GM12878 (cell line): ENCODE measurements around the gene ZFP3. TPM values are rescaled to one million over a fixed set of nuclear protein-coding genes. Genes with fewer than 3 reads are reported as not detected.

Source experiments
- ASH2L ChIP-seq: fragments of 300-600, 200-600 bp; sonication (generic); IDR thresholded peaks from 2 replicates; pipeline ENCODE4 v1.6.1; 2017; ENCODE audit warnings: low read depth, mild to moderate bottlenecking, borderline replicate concordance
- ATF7 ChIP-seq: fragments of 450-650 bp; IDR thresholded peaks from 2 replicates; pipeline ENCODE4 v1.6.1; 2016; ENCODE audit warnings: low read depth, mild to moderate bottlenecking
- BHLHE40 ChIP-seq, 2 experiments: fragments of 450-650 bp in 1 of 2; IDR thresholded peaks; 2 replicates each; pipeline ENCODE4 v1.6.1; 2011 to 2017; ENCODE audit warnings: low read depth in 2 of 2, borderline replicate concordance in 1 of 2, improper control_type of control experiment in 1 of 2, low read length in 1 of 2, mild to moderate bottlenecking in 1 of 2
- CBFB ChIP-seq: IDR thresholded peaks from 2 replicates; pipeline ENCODE4 v1.6.1; 2016; ENCODE audit warnings: antibody characterized with exemption, low read depth
- GABPA ChIP-seq: IDR thresholded peaks from 2 replicates; pipeline ENCODE4 v1.6.1; 2014; ENCODE audit warnings: antibody characterized with exemption, low read depth, mild to moderate bottlenecking, inconsistent platforms
- HCFC1 ChIP-seq: fragments of 150-350 bp; IDR thresholded peaks from 2 replicates; pipeline ENCODE4 v1.6.1; 2014; ENCODE audit warnings: low read length
- KDM1A ChIP-seq: fragments of 200-600 bp; sonication (generic); IDR thresholded peaks from 2 replicates; pipeline ENCODE4 v1.6.1; 2016; ENCODE audit warnings: borderline replicate concordance
- MEF2A ChIP-seq: IDR thresholded peaks from 2 replicates; pipeline ENCODE4 v1.6.1; 2011; ENCODE audit warnings: low read depth, mild to moderate bottlenecking, low read length, moderate library complexity; ENCODE audit not compliant: insufficient read depth
- TAF1 ChIP-seq: IDR thresholded peaks from 2 replicates; pipeline ENCODE4 v1.6.1; 2011; ENCODE audit warnings: mild to moderate bottlenecking, low read depth, low read length, borderline replicate concordance
- polyA plus RNA-seq, 11 experiments: library from polyadenylated mRNA; depleted of rRNA in 4 of 11; unstranded in 6 of 11; stranded (reverse) in 5 of 11; fragments of >200 nt; fragmentation: Nextera tagmentation in 4 of 11; fragmentation: Illumina TruSeq in 1 of 11; extraction: Ambion mirVana in 4 of 11; extraction: Trizol in 1 of 11; gene quantifications; 1 replicate in 1 of 11; 2 replicates in 10 of 11; pipeline versions ENCODE4 v1.2.1 to v1.2.3, GENCODE V29; 2011 to 2016; ENCODE audit warnings: inconsistent platforms in 2 of 11, missing spikeins in 2 of 11, low read depth in 1 of 11
- total RNA-seq, 4 experiments: library from RNA; depleted of rRNA in 3 of 4; stranded (reverse); fragments of >200 nt in 3 of 4; fragmentation: Illumina TruSeq in 1 of 4; extraction: Trizol in 1 of 4; gene quantifications; 2 replicates each; pipeline versions ENCODE4 v1.2.1 to v1.2.3, GENCODE V29; 2013 to 2021
- TF ChIP-seq, protein P1 (sequence below): fragments of 450-650 bp; formaldehyde crosslinking; IDR thresholded peaks from 2 replicates; pipeline ENCODE4 v1.5.0; 2022; ENCODE audit warnings: mild to moderate bottlenecking, missing genetic modification characterization
- TF ChIP-seq, protein P2 (sequence below): IDR thresholded peaks from 2 replicates; pipeline ENCODE4 v1.6.1; 2012; ENCODE audit warnings: low read length, inconsistent platforms
- TF ChIP-seq, protein P3 (sequence below): IDR thresholded peaks from 2 replicates; pipeline ENCODE4 v1.6.1; 2012; ENCODE audit warnings: improper control_type of control experiment, low read depth, low read length; ENCODE audit not compliant: insufficient replicate concordance
- TF ChIP-seq, protein P4 (sequence below): fragments of 450-650 bp; IDR thresholded peaks from 2 replicates; pipeline ENCODE4 v1.6.1; 2016; ENCODE audit warnings: mild to moderate bottlenecking
- TF ChIP-seq, protein P5 (sequence below): fragments of 450-650 bp; conservative IDR thresholded peaks from 2 replicates; pipeline ENCODE4 v1.6.1; 2017; ENCODE audit warnings: mild to moderate bottlenecking, moderate library complexity

The ZFP3 gene
- total and polyA plus RNA-seq, 10 of the 15 experiments (the other 5 are each of a cell fraction or from before 2014, with no cell fraction given), result 0.37 to 4.1 (median 1.6) TPM

DNA sequence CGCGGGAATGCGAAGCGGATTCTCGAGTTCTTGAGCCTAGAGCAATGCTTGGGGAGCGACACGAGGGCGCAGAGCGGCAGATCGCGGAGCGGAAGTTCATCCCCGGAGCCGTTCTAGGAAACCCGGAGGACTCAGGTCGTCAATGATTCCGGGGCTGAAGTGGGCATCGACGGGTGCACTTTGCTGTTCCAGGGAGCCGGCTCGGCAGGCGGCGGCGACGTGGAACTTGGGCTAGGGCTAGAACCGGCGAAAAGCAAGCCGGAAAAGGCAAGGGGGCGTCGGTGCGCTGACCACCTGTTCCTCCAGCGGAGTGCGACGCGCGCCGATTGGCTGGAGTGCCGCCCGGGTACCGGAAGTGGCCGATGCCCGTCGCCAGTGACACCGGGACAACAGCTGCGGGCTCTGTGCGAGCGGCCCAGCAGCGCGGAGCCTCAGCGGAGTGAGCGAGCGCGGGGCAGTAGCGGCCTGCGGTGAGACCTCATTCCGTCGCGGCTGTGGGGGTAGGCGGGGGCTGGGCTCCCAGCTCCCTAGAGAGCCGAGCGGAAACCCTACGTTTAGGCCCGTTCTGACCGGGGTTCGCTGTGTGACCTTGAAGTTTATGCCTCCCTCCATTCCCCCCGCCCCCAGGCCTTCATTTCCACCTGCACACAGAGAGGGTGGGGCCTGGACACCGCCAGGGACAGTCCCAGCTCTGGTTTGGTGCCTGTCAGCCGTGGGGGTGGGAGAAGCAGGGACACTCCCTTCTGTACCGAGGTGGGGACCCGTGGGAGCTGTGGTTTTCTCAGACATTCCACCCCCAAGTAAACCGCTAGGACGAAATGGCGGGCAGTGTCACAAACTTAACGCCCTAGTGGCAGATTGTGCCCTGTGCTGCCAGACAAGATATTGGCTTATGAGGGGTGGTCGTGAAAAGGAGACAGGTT, at the start of gene ZFP3 (continued):
- TF ChIP-seq, protein P1, sequence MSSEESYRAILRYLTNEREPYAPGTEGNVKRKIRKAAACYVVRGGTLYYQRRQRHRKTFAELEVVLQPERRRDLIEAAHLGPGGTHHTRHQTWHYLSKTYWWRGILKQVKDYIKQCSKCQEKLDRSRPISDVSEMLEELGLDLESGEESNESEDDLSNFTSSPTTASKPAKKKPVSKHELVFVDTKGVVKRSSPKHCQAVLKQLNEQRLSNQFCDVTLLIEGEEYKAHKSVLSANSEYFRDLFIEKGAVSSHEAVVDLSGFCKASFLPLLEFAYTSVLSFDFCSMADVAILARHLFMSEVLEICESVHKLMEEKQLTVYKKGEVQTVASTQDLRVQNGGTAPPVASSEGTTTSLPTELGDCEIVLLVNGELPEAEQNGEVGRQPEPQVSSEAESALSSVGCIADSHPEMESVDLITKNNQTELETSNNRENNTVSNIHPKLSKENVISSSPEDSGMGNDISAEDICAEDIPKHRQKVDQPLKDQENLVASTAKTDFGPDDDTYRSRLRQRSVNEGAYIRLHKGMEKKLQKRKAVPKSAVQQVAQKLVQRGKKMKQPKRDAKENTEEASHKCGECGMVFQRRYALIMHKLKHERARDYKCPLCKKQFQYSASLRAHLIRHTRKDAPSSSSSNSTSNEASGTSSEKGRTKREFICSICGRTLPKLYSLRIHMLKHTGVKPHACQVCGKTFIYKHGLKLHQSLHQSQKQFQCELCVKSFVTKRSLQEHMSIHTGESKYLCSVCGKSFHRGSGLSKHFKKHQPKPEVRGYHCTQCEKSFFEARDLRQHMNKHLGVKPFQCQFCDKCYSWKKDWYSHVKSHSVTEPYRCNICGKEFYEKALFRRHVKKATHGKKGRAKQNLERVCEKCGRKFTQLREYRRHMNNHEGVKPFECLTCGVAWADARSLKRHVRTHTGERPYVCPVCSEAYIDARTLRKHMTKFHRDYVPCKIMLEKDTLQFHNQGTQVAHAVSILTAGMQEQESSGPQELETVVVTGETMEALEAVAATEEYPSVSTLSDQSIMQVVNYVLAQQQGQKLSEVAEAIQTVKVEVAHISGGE, result peak; percentile 57
- TF ChIP-seq CBFB, result peak; percentile 81
- peak; percentile 22; the same call in 1 of the 2 replicates for TF ChIP-seq ATF7
- no peak for TF ChIP-seq KDM1A
- peak; percentile 51; the same call in 1 of the 2 replicates for TF ChIP-seq TAF1
- TF ChIP-seq, protein P2, sequence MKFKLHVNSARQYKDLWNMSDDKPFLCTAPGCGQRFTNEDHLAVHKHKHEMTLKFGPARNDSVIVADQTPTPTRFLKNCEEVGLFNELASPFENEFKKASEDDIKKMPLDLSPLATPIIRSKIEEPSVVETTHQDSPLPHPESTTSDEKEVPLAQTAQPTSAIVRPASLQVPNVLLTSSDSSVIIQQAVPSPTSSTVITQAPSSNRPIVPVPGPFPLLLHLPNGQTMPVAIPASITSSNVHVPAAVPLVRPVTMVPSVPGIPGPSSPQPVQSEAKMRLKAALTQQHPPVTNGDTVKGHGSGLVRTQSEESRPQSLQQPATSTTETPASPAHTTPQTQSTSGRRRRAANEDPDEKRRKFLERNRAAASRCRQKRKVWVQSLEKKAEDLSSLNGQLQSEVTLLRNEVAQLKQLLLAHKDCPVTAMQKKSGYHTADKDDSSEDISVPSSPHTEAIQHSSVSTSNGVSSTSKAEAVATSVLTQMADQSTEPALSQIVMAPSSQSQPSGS, result no peak
- no peak for TF ChIP-seq ASH2L
- TF ChIP-seq MEF2A, result no peak
- TF ChIP-seq, protein P3, sequence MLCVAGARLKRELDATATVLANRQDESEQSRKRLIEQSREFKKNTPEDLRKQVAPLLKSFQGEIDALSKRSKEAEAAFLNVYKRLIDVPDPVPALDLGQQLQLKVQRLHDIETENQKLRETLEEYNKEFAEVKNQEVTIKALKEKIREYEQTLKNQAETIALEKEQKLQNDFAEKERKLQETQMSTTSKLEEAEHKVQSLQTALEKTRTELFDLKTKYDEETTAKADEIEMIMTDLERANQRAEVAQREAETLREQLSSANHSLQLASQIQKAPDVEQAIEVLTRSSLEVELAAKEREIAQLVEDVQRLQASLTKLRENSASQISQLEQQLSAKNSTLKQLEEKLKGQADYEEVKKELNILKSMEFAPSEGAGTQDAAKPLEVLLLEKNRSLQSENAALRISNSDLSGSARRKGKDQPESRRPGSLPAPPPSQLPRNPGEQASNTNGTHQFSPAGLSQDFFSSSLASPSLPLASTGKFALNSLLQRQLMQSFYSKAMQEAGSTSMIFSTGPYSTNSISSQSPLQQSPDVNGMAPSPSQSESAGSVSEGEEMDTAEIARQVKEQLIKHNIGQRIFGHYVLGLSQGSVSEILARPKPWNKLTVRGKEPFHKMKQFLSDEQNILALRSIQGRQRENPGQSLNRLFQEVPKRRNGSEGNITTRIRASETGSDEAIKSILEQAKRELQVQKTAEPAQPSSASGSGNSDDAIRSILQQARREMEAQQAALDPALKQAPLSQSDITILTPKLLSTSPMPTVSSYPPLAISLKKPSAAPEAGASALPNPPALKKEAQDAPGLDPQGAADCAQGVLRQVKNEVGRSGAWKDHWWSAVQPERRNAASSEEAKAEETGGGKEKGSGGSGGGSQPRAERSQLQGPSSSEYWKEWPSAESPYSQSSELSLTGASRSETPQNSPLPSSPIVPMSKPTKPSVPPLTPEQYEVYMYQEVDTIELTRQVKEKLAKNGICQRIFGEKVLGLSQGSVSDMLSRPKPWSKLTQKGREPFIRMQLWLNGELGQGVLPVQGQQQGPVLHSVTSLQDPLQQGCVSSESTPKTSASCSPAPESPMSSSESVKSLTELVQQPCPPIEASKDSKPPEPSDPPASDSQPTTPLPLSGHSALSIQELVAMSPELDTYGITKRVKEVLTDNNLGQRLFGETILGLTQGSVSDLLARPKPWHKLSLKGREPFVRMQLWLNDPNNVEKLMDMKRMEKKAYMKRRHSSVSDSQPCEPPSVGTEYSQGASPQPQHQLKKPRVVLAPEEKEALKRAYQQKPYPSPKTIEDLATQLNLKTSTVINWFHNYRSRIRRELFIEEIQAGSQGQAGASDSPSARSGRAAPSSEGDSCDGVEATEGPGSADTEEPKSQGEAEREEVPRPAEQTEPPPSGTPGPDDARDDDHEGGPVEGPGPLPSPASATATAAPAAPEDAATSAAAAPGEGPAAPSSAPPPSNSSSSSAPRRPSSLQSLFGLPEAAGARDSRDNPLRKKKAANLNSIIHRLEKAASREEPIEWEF, result no peak
- TF ChIP-seq, protein P4, sequence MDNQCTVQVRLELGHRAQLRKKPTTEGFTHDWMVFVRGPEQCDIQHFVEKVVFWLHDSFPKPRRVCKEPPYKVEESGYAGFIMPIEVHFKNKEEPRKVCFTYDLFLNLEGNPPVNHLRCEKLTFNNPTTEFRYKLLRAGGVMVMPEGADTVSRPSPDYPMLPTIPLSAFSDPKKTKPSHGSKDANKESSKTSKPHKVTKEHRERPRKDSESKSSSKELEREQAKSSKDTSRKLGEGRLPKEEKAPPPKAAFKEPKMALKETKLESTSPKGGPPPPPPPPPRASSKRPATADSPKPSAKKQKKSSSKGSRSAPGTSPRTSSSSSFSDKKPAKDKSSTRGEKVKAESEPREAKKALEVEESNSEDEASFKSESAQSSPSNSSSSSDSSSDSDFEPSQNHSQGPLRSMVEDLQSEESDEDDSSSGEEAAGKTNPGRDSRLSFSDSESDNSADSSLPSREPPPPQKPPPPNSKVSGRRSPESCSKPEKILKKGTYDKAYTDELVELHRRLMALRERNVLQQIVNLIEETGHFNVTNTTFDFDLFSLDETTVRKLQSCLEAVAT, result peak; percentile 62
- peak; percentile 84; the same call in 1 of the 2 replicates for TF ChIP-seq GABPA
- TF ChIP-seq BHLHE40 (IDR thresholded peaks at IDR 0.05; ENCODE audit: borderline replicate concordance in 1 of 2, low read depth in 2 of 2, low read length in 1 of 2), result peak in 1 of 2 experiments; percentile 39; a peak in 2 of 4 replicates
- peak; percentile 54 for TF ChIP-seq HCFC1
- TF ChIP-seq, protein P5, sequence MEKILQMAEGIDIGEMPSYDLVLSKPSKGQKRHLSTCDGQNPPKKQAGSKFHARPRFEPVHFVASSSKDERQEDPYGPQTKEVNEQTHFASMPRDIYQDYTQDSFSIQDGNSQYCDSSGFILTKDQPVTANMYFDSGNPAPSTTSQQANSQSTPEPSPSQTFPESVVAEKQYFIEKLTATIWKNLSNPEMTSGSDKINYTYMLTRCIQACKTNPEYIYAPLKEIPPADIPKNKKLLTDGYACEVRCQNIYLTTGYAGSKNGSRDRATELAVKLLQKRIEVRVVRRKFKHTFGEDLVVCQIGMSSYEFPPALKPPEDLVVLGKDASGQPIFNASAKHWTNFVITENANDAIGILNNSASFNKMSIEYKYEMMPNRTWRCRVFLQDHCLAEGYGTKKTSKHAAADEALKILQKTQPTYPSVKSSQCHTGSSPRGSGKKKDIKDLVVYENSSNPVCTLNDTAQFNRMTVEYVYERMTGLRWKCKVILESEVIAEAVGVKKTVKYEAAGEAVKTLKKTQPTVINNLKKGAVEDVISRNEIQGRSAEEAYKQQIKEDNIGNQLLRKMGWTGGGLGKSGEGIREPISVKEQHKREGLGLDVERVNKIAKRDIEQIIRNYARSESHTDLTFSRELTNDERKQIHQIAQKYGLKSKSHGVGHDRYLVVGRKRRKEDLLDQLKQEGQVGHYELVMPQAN, result peak; percentile 92; the same call in 1 of the 2 replicates
